ENCODE results near the gene AEBP1. TPM values are rescaled to one million over a fixed set of nuclear protein-coding genes. Genes with fewer than 3 reads are reported as not detected.
A peak's percentile ranks its signal among the peaks of the same experiment; 100 is the strongest.

The AEBP1 gene
- total and polyA plus RNA-seq, 8 donors, result 14.6 to 179 (median 41.2) TPM

DNA sequence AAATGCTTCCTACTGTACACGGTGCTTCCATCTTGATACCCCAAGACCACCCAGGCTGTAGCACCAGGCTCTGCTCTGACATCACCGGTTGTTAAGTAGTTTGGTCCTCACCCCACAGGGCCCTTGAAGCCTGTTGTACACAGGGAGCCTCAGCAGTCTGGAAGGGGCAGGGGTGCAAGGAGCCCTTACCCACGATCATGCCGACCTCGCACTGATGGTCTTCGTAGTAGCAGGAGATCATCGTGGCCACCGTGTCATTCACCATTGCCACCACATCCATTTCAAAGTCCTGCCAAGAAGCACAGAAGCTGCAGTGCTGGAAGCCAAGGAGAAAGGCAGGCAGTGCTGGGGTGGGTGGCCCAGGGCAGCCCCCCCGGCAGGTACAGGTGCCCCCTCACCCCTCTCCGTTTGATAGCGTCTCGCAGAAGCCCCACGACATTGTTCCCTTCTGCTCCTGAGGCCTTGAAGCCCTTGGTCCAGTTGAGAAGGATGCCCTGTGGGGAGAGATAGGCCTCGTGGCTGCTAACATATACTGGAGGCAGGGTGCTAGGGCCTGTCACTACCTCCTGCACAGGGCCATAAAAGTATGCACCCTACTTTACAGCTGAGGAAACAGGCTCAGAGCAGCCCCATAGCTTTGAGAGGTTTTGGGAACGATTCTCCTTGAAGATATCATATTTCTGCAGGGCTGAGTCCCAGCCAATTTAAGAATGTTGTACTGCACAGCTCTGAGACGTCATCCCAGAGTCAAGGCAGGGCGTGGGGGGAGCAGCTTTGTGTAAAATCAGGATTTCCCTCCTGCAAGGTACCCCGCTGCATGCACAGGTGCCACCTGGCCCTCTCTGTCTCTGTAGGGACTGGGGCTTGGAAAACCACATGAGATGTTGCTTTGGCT is 45.7 kb downstream of the AEBP1 start:
- 77 to 85% (median 84%) methylated on average over 17 to 18 of the region's 18 CpGs for WGBS, 5 donors
- DNase-seq, result peak in 1 of 2 donors; percentile 70
- H3K4me1 ChIP-seq, result peaks cover 19 to 23% (median 20%) of the 10 kb centered on the region in 4 donors

DNA sequence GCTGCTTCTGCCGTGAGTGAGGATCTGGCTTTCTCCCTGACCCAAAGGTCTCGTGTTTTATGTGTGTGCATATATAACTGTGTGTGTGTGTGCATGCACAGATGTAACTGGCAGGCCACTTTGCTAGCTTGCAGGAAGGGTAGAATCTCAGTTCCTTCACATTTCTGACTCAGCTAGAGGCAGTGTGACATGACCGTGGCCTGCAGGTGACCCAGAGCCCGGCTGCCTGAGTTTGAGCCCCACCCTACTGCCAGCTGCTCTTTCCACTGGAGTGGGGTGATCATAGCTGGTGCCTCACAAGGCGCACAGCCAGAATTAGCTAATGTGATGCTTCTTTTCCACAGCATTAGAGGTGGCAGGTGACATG is 46.3 kb downstream of the AEBP1 start:
- WGBS, 5 donors, result 66 to 72% (median 70%) methylated on average over 4 to 5 of the region's 5 CpGs
- intact Hi-C loops (cut with DNase I; ENCODE audit: low total_unique reads), result no loop called here
- Histone ChIP-seq H3K27me3 (peaks cover 0 to 13% (median 9%) of the 10 kb centered on the region in 3 donors), H3K4me1 (peaks cover 14 to 19% (median 14%) of the 10 kb centered on the region in 4 donors), H3K9me3 (no peaks in the 10 kb centered on the region), H3K36me3 (no peaks in the 10 kb centered on the region), H3K4me3 (no peak overlapping the region), H3K27ac (no peak overlapping the region)
- TF ChIP-seq POLR2AphosphoS5 (IDR thresholded peaks at IDR 0.05), result no peak
- TF ChIP-seq, protein P1, sequence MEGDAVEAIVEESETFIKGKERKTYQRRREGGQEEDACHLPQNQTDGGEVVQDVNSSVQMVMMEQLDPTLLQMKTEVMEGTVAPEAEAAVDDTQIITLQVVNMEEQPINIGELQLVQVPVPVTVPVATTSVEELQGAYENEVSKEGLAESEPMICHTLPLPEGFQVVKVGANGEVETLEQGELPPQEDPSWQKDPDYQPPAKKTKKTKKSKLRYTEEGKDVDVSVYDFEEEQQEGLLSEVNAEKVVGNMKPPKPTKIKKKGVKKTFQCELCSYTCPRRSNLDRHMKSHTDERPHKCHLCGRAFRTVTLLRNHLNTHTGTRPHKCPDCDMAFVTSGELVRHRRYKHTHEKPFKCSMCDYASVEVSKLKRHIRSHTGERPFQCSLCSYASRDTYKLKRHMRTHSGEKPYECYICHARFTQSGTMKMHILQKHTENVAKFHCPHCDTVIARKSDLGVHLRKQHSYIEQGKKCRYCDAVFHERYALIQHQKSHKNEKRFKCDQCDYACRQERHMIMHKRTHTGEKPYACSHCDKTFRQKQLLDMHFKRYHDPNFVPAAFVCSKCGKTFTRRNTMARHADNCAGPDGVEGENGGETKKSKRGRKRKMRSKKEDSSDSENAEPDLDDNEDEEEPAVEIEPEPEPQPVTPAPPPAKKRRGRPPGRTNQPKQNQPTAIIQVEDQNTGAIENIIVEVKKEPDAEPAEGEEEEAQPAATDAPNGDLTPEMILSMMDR (IDR thresholded peaks at IDR 0.05), result no peak
- no peak for TF ChIP-seq POLR2A (IDR thresholded peaks at IDR 0.05)
- TF ChIP-seq EP300 (IDR thresholded peaks at IDR 0.05), result no peak
- DNase-seq, result peak in 1 of 2 donors; percentile 56

More for the DNA sequence above, 45.7 kb downstream of the AEBP1 start:
- intact Hi-C loops (cut with DNase I; ENCODE audit: low total_unique reads), result no loop called here
- Histone ChIP-seq H3K36me3 (no peaks in the 10 kb centered on the region), H3K4me3 (no peak overlapping the region), H3K27ac (no peak overlapping the region), H3K27me3 (peaks cover 0 to 20% (median 14%) of the 10 kb centered on the region in 3 donors), H3K9me3 (no peaks in the 10 kb centered on the region)
- TF ChIP-seq POLR2AphosphoS5 (IDR thresholded peaks at IDR 0.05) (no peak), EP300 (IDR thresholded peaks at IDR 0.05) (no peak), POLR2A (IDR thresholded peaks at IDR 0.05) (no peak)
- TF ChIP-seq, protein P1 (IDR thresholded peaks at IDR 0.05), result no peak

DNA sequence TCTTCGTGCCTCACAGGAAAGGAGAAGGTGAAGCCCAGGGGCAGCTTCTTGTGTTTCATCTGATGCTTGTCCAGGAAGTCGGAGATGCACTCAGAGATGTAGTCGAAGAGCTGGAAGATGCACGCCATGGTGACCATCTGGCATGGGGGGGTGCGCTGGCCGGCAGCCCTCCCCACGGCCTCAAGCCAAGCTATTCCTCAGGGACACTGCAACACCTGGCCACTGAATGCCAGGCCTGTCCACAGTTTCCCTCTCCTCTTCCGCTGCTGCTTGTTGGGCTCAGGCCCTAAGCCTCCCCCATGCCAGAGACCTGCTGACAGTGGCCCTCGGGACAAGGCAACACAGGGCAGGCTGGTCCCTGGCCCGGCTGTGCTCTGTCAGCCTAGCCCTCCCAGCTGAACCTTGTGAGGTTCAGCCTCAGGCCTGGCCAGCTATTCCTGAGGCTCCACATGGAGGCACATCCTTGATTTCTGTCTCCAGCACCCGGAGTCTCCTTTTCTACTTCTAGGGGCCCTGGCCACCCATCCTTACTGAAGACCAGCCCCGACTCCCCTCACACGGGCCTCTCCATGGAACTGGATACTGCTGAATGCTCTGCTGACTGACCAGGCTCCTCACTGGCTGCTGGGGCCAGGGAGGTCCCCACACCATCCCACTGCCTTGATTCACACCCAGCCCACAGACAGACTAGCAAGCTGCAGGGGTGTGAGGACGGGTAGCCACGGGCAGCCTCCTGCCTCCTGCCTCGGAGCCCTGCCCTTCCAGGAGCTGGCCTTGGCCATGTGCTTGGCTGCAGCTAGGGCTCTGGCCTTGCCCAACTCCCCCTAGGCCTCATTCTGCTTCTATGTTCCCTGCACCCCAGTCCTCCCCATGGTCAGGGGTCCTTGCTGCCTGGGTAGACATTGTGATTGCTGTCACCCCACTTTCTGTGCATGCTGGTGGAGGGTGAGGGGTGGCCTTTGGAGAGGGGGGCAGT is 47.1 kb downstream of the AEBP1 start:
- WGBS, 5 donors, result 83 to 95% (median 86%) methylated on average over 6 to 16 of the region's 16 CpGs
- TF ChIP-seq POLR2AphosphoS5 (IDR thresholded peaks at IDR 0.05), result no peak
- TF ChIP-seq, protein P1 (IDR thresholded peaks at IDR 0.05), result no peak
- TF ChIP-seq EP300 (IDR thresholded peaks at IDR 0.05), result no peak
- Histone ChIP-seq H3K27ac (no peak overlapping the region), H3K27me3 (peaks cover 0 to 5% (median 1%) of the 10 kb centered on the region in 3 donors), H3K4me1 (peaks cover 6 to 11% (median 6%) of the 10 kb centered on the region in 4 donors), H3K36me3 (no peaks in the 10 kb centered on the region), H3K9me3 (no peaks in the 10 kb centered on the region), H3K4me3 (no peak overlapping the region)
- no peak for DNase-seq
- intact Hi-C loops (cut with DNase I; ENCODE audit: low total_unique reads), result no loop called here

DNA sequence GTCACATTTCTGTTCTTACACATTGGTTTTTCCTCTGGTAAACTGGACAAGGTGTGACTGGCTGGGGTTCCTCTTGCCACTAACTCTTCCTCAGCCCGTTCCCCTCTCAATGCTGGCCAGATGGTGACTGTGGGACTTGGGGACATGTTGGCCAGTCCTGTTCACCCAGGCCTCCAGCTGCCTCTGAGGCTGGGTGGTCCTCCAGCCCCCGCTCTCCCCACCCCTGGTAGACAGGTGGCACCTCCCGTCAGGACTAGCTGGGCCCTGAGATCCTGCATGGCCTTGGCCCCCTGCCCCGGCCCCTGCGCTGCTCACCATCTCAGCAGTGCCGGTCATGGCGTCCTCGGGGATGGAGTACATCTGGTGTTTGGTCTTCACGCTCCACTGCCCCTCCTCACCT is 47.8 kb downstream of the AEBP1 start:
- WGBS, 5 donors, result 92 to 98% (median 94%) methylated on average over 9 of the region's 9 CpGs
- Histone ChIP-seq H3K27ac (no peak overlapping the region), H3K36me3 (no peaks in the 10 kb centered on the region), H3K9me3 (no peaks in the 10 kb centered on the region), H3K27me3 (peaks cover 0 to 2% (median 0%) of the 10 kb centered on the region in 3 donors), H3K4me1 (peaks cover 0 to 4% (median 0%) of the 10 kb centered on the region in 4 donors), H3K4me3 (no peak overlapping the region)
- DNase-seq, result no peak
- intact Hi-C loops (cut with DNase I; ENCODE audit: low total_unique reads), result no loop called here
- TF ChIP-seq POLR2AphosphoS5 (IDR thresholded peaks at IDR 0.05) (no peak), POLR2A (IDR thresholded peaks at IDR 0.05) (no peak), EP300 (IDR thresholded peaks at IDR 0.05) (no peak)
- TF ChIP-seq, protein P1 (IDR thresholded peaks at IDR 0.05), result no peak
